ENCODE measurements around the gene HOXB4. TPM values are rescaled to one million over a fixed set of nuclear protein-coding genes. Genes with fewer than 3 reads are reported as not detected.

HOXB4 gene
- total RNA-seq, 1 donor from 2014 or later: 0.75 TPM

GRCh38 chr17:48579471-48579759 lies 1.3 kb upstream of the HOXB4 start:
- DNase-seq (no peak), ATAC-seq (ENCODE audit: poor library complexity) (no peak)
- intact Hi-C loops (cut with DNase I): no loop called here

GRCh38 chr17:48578616-48579470 lies 693 bp upstream of the HOXB4 start:
- intact Hi-C loops (cut with DNase I): no loop called here
- no peak for DNase-seq
- ATAC-seq (ENCODE audit: poor library complexity): no peak

GRCh38 chr17:48577330-48577945 lies 712 bp downstream of the HOXB4 start:
- DNase-seq: no peak
- intact Hi-C loops (cut with DNase I): no loop called here
- ATAC-seq (ENCODE audit: poor library complexity): no peak

- no peak for ATAC-seq (ENCODE audit: poor library complexity)
- intact Hi-C loops (cut with DNase I): no loop called here
- no peak for DNase-seq
Measured at GRCh38 chr17:48576479-48577309, 1.5 kb downstream of the HOXB4 start.

- no peak for ATAC-seq (ENCODE audit: poor library complexity)
- DNase-seq: no peak
- intact Hi-C loops (cut with DNase I): no loop called here
Measured at GRCh38 chr17:48575673-48576478, 2.3 kb downstream of the HOXB4 start.

- ATAC-seq (ENCODE audit: poor library complexity): no peak
- intact Hi-C loops (cut with DNase I): no loop called here
- no peak for DNase-seq
Measured at GRCh38 chr17:48575066-48575582, 3.0 kb downstream of the HOXB4 start.

- ATAC-seq (ENCODE audit: poor library complexity) (no peak), DNase-seq (no peak)
- intact Hi-C loops (cut with DNase I): no loop called here
Measured at GRCh38 chr17:48574505-48575065, 3.6 kb downstream of the HOXB4 start.

- intact Hi-C loops (cut with DNase I): no loop called here
- no peak for DNase-seq
- no peak for ATAC-seq (ENCODE audit: poor library complexity)
Measured at GRCh38 chr17:48571826-48572417, 6.2 kb downstream of the HOXB4 start.

GRCh38 chr17:48571024-48571818 lies 6.9 kb downstream of the HOXB4 start:
- ATAC-seq (ENCODE audit: poor library complexity) (no peak), DNase-seq (peak; percentile 15)
- intact Hi-C loops (cut with DNase I): no loop called here

GRCh38 chr17:48570325-48571023 lies 7.7 kb downstream of the HOXB4 start:
- peak; percentile 26 for DNase-seq
- ATAC-seq (ENCODE audit: poor library complexity): no peak
- intact Hi-C loops (cut with DNase I): no loop called here

GRCh38 chr17:48569674-48570324 lies 8.4 kb downstream of the HOXB4 start:
- intact Hi-C loops (cut with DNase I): no loop called here
- ATAC-seq (ENCODE audit: poor library complexity) (no peak), DNase-seq (no peak)

- intact Hi-C loops (cut with DNase I): no loop called here
- no peak for DNase-seq
- ATAC-seq (ENCODE audit: poor library complexity): no peak
Measured at GRCh38 chr17:48569240-48569582, 8.9 kb downstream of the HOXB4 start.

- ATAC-seq (ENCODE audit: poor library complexity) (no peak), DNase-seq (no peak)
- intact Hi-C loops (cut with DNase I): no loop called here
Measured at GRCh38 chr17:48568499-48569239, 9.5 kb downstream of the HOXB4 start.

GRCh38 chr17:48567646-48568354 lies 10.3 kb downstream of the HOXB4 start:
- DNase-seq (no peak), ATAC-seq (ENCODE audit: poor library complexity) (no peak)
- intact Hi-C loops (cut with DNase I): no loop called here

GRCh38 chr17:48567209-48567608 lies 10.9 kb downstream of the HOXB4 start:
- DNase-seq (no peak), ATAC-seq (ENCODE audit: poor library complexity) (no peak)
- intact Hi-C loops (cut with DNase I): no loop called here
